B cell (primary cell): ENCODE results near the gene RGL1. TPM values are rescaled to one million over a fixed set of nuclear protein-coding genes. Genes with fewer than 3 reads are reported as not detected.

Experiments
- ATAC-seq: fragments of 200-7000 bp; cut with Tn5 transposase; one replicate; pipeline ENCODE4 v1.10.0; 2021; ENCODE audit warnings: low read depth, mild to moderate bottlenecking, moderate number of reproducible peaks, moderate library complexity
- CTCF ChIA-PET: fragments of 350-600 bp; sonication (Branson Sonifier 250); formaldehyde crosslinking; loops from one replicate; lab custom pipeline; 2021; ENCODE audit warnings: antibody characterized with exemption, inconsistent platforms; lab: Charles Lee
- POLR2A ChIA-PET: fragments of 350-600 bp; sonication (Branson Sonifier 250); formaldehyde crosslinking; loops from one replicate; lab custom pipeline; 2021; ENCODE audit warnings: antibody characterized with exemption; lab: Charles Lee
- DNase-seq: peaks from one replicate; pipeline ENCODE4 v3.0.0; 2013
- H2AFZ ChIP-seq: 2 replicates; pipeline ENCODE4 v1.6.1; 2012; ENCODE audit warnings: mild to moderate bottlenecking, low read depth, low read length; ENCODE audit not compliant: insufficient read depth, poor library complexity, severe bottlenecking
- H3K27ac ChIP-seq, 2 donors: 1 replicate in 1 of 2; 2 replicates in 1 of 2; pipeline ENCODE4 v1.5.1; 2012 to 2013; ENCODE audit warnings: low read length in 2 of 2, mild to moderate bottlenecking in 2 of 2, moderate library complexity in 1 of 2
- H3K27me3 ChIP-seq, 4 experiments: fragments of 200-600 bp in 1 of 4; sonication (generic) in 1 of 4; replicated peaks in 1 of 4; 1 replicate in 2 of 4; 2 replicates in 2 of 4; pipeline versions ENCODE4 v1.6.1 to v1.7.0; 2013 to 2016; ENCODE audit warnings: low read length in 3 of 4, mild to moderate bottlenecking in 2 of 4, mixed read lengths in 1 of 4, moderate library complexity in 1 of 4; ENCODE audit not compliant: insufficient read depth in 4 of 4, control insufficient read depth in 3 of 4; ENCODE audit errors: control extremely low read depth in 1 of 4
- H3K36me3 ChIP-seq, 2 experiments: replicated peaks in 1 of 2; 1 replicate in 1 of 2; 2 replicates in 1 of 2; pipeline versions ENCODE4 v1.6.1 to v1.7.1; 2013; ENCODE audit warnings: low read length in 1 of 2; ENCODE audit not compliant: insufficient read depth in 2 of 2, control insufficient read depth in 1 of 2; ENCODE audit errors: control extremely low read depth in 1 of 2, extremely low read depth in 1 of 2
- H3K4me1 ChIP-seq, 2 donors: fragments of 200-600 bp in 1 of 2; sonication (generic) in 1 of 2; 1 replicate in 1 of 2; 2 replicates in 1 of 2; pipeline versions ENCODE4 v1.5.1 to v1.6.1; 2013 to 2017; ENCODE audit warnings: low read length in 2 of 2; ENCODE audit not compliant: control insufficient read depth in 2 of 2, insufficient read depth in 2 of 2
- H3K4me2 ChIP-seq: replicated peaks from 2 replicates; pipeline ENCODE3; 2012; ENCODE audit warnings: mild to moderate bottlenecking, low read depth, low read length; ENCODE audit not compliant: poor library complexity, severe bottlenecking
- H3K4me3 ChIP-seq, 5 experiments: fragments of 200-600 bp in 1 of 5; sonication (generic) in 1 of 5; 1 replicate in 3 of 5; 2 replicates in 2 of 5; pipeline versions ENCODE4 v1.5.1 to v1.7.0; 2011 to 2016; ENCODE audit warnings: low read length in 4 of 5, mild to moderate bottlenecking in 4 of 5, low read depth in 2 of 5, control low read depth in 1 of 5, moderate library complexity in 1 of 5; ENCODE audit not compliant: insufficient read depth in 1 of 5; ENCODE audit errors: control extremely low read depth in 1 of 5, extremely low read depth in 1 of 5
- H3K79me2 ChIP-seq: fragments of 200-600 bp; sonication (generic); one replicate; pipeline ENCODE4 v1.6.0; 2016; ENCODE audit warnings: low read length; ENCODE audit not compliant: control insufficient read depth, insufficient read depth
- H3K9ac ChIP-seq: fragments of 200-600 bp; sonication (generic); 2 replicates; pipeline ENCODE4 v1.6.1; 2017; ENCODE audit warnings: mild to moderate bottlenecking, low read length, moderate library complexity
- H3K9me3 ChIP-seq, 3 donors: one replicate each; pipeline versions ENCODE4 v1.6.1 to v1.7.1; 2013; ENCODE audit warnings: low read length in 2 of 3; ENCODE audit not compliant: control insufficient read depth in 2 of 3, insufficient read depth in 1 of 3; ENCODE audit errors: control extremely low read depth in 1 of 3
- H4K20me1 ChIP-seq: 2 replicates; pipeline ENCODE4 v1.6.0; 2012; ENCODE audit warnings: mild to moderate bottlenecking, low read length; ENCODE audit not compliant: insufficient read depth, control insufficient read depth, poor library complexity, severe bottlenecking
- H3K27ac Mint-ChIP-seq: one replicate; pipeline ENCODE4 v1.8.0; 2021; ENCODE audit warnings: mixed read lengths
- H3K27me3 Mint-ChIP-seq: one replicate; pipeline ENCODE4 v1.8.0; 2021; ENCODE audit warnings: mixed read lengths
- H3K4me1 Mint-ChIP-seq: one replicate; pipeline ENCODE4 v1.8.0; 2021; ENCODE audit warnings: mixed read lengths
- H3K4me3 Mint-ChIP-seq: one replicate; pipeline ENCODE4 v1.8.0; 2021; ENCODE audit warnings: mixed read lengths
- H3K9me3 Mint-ChIP-seq: one replicate; pipeline ENCODE4 v1.8.0; 2022; ENCODE audit warnings: mixed read lengths; ENCODE audit not compliant: insufficient read depth
- CTCF ChIP-seq: fragments of 200-600 bp; IDR thresholded peaks from one replicate; pipeline ENCODE4 v1.8.0; 2022; ENCODE audit warnings: antibody characterized with exemption, mild to moderate bottlenecking
- EZH2 ChIP-seq: IDR thresholded peaks from 2 replicates; pipeline ENCODE4 v1.6.1; 2012; ENCODE audit warnings: borderline replicate concordance, low read depth, mild to moderate bottlenecking, moderate library complexity, low read length; ENCODE audit not compliant: insufficient read depth, poor library complexity, severe bottlenecking
- whole genome bisulfite sequencing: methylation state at CpG from one replicate; pipeline ENCODE4 v1.1.5; 2013; ENCODE audit warnings: missing lambda C conversion rate; ENCODE audit not compliant: insufficient coverage; 5-methylcytosine and 5-hydroxymethylcytosine counted together
- intact Hi-C: fragments of 100-400 bp; cut with micrococcal nuclease; formaldehyde crosslinking; loops from one replicate; pipeline ENCODE4 v1.10.0; 2022
- polyA plus RNA-seq: library from polyadenylated mRNA; depleted of rRNA; stranded (reverse); fragments of >200 nt; gene quantifications from 2 replicates; pipeline ENCODE4 v1.2.3, GENCODE V29; 2012
- total RNA-seq, 2 donors: library from RNA; stranded (reverse); fragments of 120-200 nt in 1 of 2; gene quantifications; 1 replicate in 1 of 2; 2 replicates in 1 of 2; pipeline versions ENCODE4 v1.2.3 to v1.2.4, GENCODE V29; 2013 to 2022

The RGL1 gene
- total and polyA plus RNA-seq, 2 donors (not counting 1 experiment from before 2014, with no cell fraction given): 0.09 to 1.1 TPM

DNA sequence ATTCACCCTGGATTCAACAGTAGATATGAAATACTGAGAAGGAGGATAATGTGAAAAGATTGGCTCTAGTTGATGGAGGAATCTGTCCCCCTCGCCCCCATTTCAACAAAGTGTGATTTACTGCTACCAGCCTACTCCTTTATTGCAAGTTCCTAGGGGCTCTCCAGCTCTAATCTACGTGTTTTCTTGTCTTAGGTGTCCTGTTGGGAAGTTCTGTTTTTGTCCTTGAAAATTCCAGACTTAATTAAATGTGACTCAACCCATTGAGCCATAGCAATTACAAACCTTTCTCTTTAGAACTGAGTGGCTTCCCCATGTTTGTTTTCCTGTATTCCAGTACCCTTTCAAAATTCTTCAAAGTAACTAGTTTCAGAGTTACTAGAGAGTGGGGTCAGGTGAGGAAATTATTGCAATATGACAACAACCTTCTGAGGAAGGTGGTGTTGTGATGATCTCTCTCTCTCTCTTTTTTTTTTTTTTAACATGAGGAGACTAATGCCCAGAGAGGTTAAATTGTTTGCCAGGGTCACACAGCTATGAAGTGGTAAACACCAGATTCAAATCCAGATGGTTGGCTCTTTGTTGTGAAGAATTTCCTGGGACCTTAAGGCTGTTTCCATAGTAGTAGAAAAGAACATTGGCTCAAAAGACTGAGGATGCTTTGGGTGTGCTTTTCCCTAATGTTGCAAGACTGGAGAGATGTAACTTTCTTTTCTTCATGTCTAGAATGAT, 3.5 kb downstream of the RGL1 start:
- whole genome bisulfite sequencing: no CpG with 5 or more reads among the region's 2 CpGs
- TF ChIP-seq CTCF: no peak
- TF ChIP-seq EZH2: no peak
- Histone ChIP-seq H3K27me3 (peaks cover 0 to 24% (median 5%) of the 10 kb centered on the region in 4 experiments), H3K4me3 (no peak overlapping the region), H3K27ac (no peak overlapping the region), H3K4me1 (peaks cover 6 to 10% of the 10 kb centered on the region in 2 donors), H3K9ac (no peak overlapping the region), H2AFZ (no peak overlapping the region), H3K79me2 (no peaks in the 10 kb centered on the region), H3K9me3 (no peaks in the 10 kb centered on the region), H3K36me3 (no peaks in the 10 kb centered on the region), H4K20me1 (no peaks in the 10 kb centered on the region), H3K4me2 (no peak overlapping the region)
- no peak overlapping the region for H3K4me3 Mint-ChIP-seq
- CTCF ChIA-PET: interaction anchor here (0.9 kb wide), 1 partner anchor 108 kb away, joined by 3 read pairs; no protein-coding TSS in a partner anchor
- no peak for DNase-seq
- H3K9me3 Mint-ChIP-seq: no peaks in the 10 kb centered on the region
- H3K27me3 Mint-ChIP-seq: peaks cover 43% of the 10 kb centered on the region
- H3K27ac Mint-ChIP-seq: no peak overlapping the region
- POLR2A ChIA-PET: no interaction called here
- peaks cover 6% of the 10 kb centered on the region for H3K4me1 Mint-ChIP-seq
- intact Hi-C loops: no loop called here
- ATAC-seq: no peak

DNA sequence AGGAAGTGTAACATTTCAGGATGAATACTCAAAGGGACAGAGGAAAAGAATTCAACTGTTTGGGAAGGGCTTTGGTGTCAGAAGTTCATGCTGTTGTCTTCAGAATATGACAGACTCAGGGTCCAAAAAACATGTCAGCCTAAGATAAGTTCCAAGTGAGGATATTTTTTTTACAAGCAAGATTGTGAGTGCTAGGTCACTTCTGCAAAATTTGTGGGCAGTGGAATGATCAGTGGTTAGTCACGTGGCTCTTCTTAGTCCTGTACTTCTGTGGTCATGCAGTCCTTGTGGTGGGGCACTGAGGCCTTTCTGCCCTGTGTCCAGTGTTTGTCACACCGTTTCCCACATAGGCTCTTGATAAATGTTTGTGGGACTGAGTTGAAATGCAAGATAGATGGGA, 5.2 kb downstream of the RGL1 start:
- H3K4me1 Mint-ChIP-seq: peaks cover 6% of the 10 kb centered on the region
- intact Hi-C loops: no loop called here
- H3K36me3 ChIP-seq: no peaks in the 10 kb centered on the region
- DNase-seq (no peak), ATAC-seq (no peak)
- CTCF ChIA-PET: no interaction called here
- H3K9ac ChIP-seq: no peak overlapping the region
- H3K4me3 Mint-ChIP-seq: no peak overlapping the region
- H3K9me3 ChIP-seq: no peaks in the 10 kb centered on the region
- H4K20me1 ChIP-seq: no peaks in the 10 kb centered on the region
- TF ChIP-seq EZH2 (no peak), CTCF (no peak)
- H3K4me2 ChIP-seq: no peak overlapping the region
- H3K27ac ChIP-seq: no peak overlapping the region
- peaks cover 0 to 17% (median 2%) of the 10 kb centered on the region in 4 experiments for H3K27me3 ChIP-seq
- H3K27ac Mint-ChIP-seq: no peak overlapping the region
- H3K79me2 ChIP-seq: no peaks in the 10 kb centered on the region
- H2AFZ ChIP-seq: no peak overlapping the region
- H3K27me3 Mint-ChIP-seq: peaks cover 33% of the 10 kb centered on the region
- peaks cover 5 to 6% of the 10 kb centered on the region in 2 donors for H3K4me1 ChIP-seq
- H3K9me3 Mint-ChIP-seq: no peaks in the 10 kb centered on the region
- POLR2A ChIA-PET: no interaction called here
- WGBS: 38% methylated on average over 1 of the region's 2 CpGs
- no peak overlapping the region for H3K4me3 ChIP-seq
